ENCODE measurements around the gene NUDT3.
A peak's percentile ranks its signal among the peaks of the same experiment; 100 is the strongest.
"Not testable (repeated sequence)": the region's sequence is repeated elsewhere in the genome, so short reads cannot be mapped to it uniquely, and the experiment has no call there.

NUDT3 gene

GRCh38 chr6:34259529-34260069 lies 132.9 kb downstream of the NUDT3 start:
- no peak overlapping the region for H3K4me3 ChIP-seq (ENCODE audit: control insufficient read depth, low read depth, low read length)
- no peak for TF ChIP-seq CTCF (conservative IDR thresholded peaks at IDR 0.05; ENCODE audit: control insufficient read depth, insufficient read depth, low read depth, low read length)
- no peak for DNase-seq (ENCODE audit: low read depth)

- not testable (repeated sequence) for DNase-seq (ENCODE audit: low read depth); H3K4me3 ChIP-seq (ENCODE audit: control insufficient read depth, low read depth, low read length)
Observed at GRCh38 chr6:34252395-34252794, 140.1 kb downstream of the NUDT3 start.

- DNase-seq (ENCODE audit: low read depth), result no peak
- H3K4me3 ChIP-seq (ENCODE audit: control insufficient read depth, low read depth, low read length), result peak overlapping the region; percentile 76
- TF ChIP-seq CTCF (conservative IDR thresholded peaks at IDR 0.05; ENCODE audit: control insufficient read depth, insufficient read depth, low read depth, low read length), result no peak
Observed at GRCh38 chr6:34249469-34250261, 142.8 kb downstream of the NUDT3 start.

GRCh38 chr6:34248727-34249468 lies 143.6 kb downstream of the NUDT3 start, which contains the start of gene SMIM29:
Gene SMIM29 (minus strand): TSS chr6:34249006. CDS start chr6:34247791, 1,215 bp downstream.
- peak within 1 kb of the TSS; percentile 85 for H3K4me3 ChIP-seq (ENCODE audit: control insufficient read depth, low read depth, low read length)
- DNase-seq (ENCODE audit: low read depth), result peak; percentile 92
- peak; percentile 51 for TF ChIP-seq CTCF (conservative IDR thresholded peaks at IDR 0.05; ENCODE audit: control insufficient read depth, insufficient read depth, low read depth, low read length)

GRCh38 chr6:34248198-34248726 lies 144.2 kb downstream of the NUDT3 start:
- peak; percentile 50 for DNase-seq (ENCODE audit: low read depth)
- TF ChIP-seq CTCF (conservative IDR thresholded peaks at IDR 0.05; ENCODE audit: control insufficient read depth, insufficient read depth, low read depth, low read length), result no peak

GRCh38 chr6:34247481-34248197 lies 144.8 kb downstream of the NUDT3 start:
- peak overlapping the region; percentile 85 for H3K4me3 ChIP-seq (ENCODE audit: control insufficient read depth, low read depth, low read length)
- TF ChIP-seq CTCF (conservative IDR thresholded peaks at IDR 0.05; ENCODE audit: control insufficient read depth, insufficient read depth, low read depth, low read length), result no peak

More at GRCh38 chr6:34248198-34248726, 144.2 kb downstream of the NUDT3 start:
- peak overlapping the region; percentile 85 for H3K4me3 ChIP-seq (ENCODE audit: control insufficient read depth, low read depth, low read length)

More at GRCh38 chr6:34247481-34248197, 144.8 kb downstream of the NUDT3 start:
- DNase-seq (ENCODE audit: low read depth), result no peak
